Cardiac muscle cell (in vitro differentiated cells and primary cell): ENCODE data around the gene GLRB. TPM values are rescaled to one million over a fixed set of nuclear protein-coding genes. Genes with fewer than 3 reads are reported as not detected.
A peak's percentile ranks its signal among the peaks of the same experiment; 100 is the strongest.

Experiments
- DNase-seq, 2 donors: peaks; one replicate each; pipeline versions ENCODE4 v3.0.0 to v3.0.0-alpha.2; 2010 to 2017; ENCODE audit warnings: low read depth in 1 of 2, low spot score in 1 of 2
- H3K27ac ChIP-seq: fragments of 200-600 bp; sonication (generic); 2 replicates; pipeline ENCODE4 v1.5.1; 2016
- H3K27me3 ChIP-seq: fragments of 200-600 bp; sonication (generic); 2 replicates; pipeline ENCODE4 v1.6.0; 2016; ENCODE audit warnings: control low read depth
- H3K36me3 ChIP-seq: fragments of 200-600 bp; sonication (generic); 2 replicates; pipeline ENCODE4 v1.5.1; 2016; ENCODE audit warnings: control low read depth
- H3K4me1 ChIP-seq: fragments of 200-600 bp; sonication (generic); 2 replicates; pipeline ENCODE4 v1.8.1; 2017; ENCODE audit warnings: low read depth, mild to moderate bottlenecking, mixed run types
- H3K4me3 ChIP-seq: fragments of 200-600 bp; sonication (generic); 2 replicates; pipeline ENCODE4 v1.5.1; 2016; ENCODE audit warnings: mild to moderate bottlenecking
- H3K9me3 ChIP-seq: fragments of 200-600 bp; sonication (generic); 2 replicates; pipeline ENCODE4 v1.5.1; 2017; ENCODE audit warnings: low read depth, mild to moderate bottlenecking, control low read depth
- polyA plus RNA-seq: library from polyadenylated mRNA; unstranded; fragments of >200 nt; fragmentation: Nextera tagmentation; extraction: Ambion mirVana; gene quantifications from 2 replicates; pipeline ENCODE4 v1.2.1, GENCODE V29; 2016
- total RNA-seq: library from RNA; depleted of rRNA; stranded (reverse); fragments of >200 nt; gene quantifications from 2 replicates; pipeline ENCODE4 v1.2.3, GENCODE V29; 2016
- TF ChIP-seq, protein P1 (sequence below): IDR thresholded peaks from 2 replicates; pipeline ENCODE4 v1.5.1; 2012; ENCODE audit warnings: low read depth, mild to moderate bottlenecking, low read length

Gene GLRB
- 2.5 and 2.6 TPM in 2 replicates for total RNA-seq
- 0.75 and 2.6 TPM in 2 replicates for polyA plus RNA-seq

DNA sequence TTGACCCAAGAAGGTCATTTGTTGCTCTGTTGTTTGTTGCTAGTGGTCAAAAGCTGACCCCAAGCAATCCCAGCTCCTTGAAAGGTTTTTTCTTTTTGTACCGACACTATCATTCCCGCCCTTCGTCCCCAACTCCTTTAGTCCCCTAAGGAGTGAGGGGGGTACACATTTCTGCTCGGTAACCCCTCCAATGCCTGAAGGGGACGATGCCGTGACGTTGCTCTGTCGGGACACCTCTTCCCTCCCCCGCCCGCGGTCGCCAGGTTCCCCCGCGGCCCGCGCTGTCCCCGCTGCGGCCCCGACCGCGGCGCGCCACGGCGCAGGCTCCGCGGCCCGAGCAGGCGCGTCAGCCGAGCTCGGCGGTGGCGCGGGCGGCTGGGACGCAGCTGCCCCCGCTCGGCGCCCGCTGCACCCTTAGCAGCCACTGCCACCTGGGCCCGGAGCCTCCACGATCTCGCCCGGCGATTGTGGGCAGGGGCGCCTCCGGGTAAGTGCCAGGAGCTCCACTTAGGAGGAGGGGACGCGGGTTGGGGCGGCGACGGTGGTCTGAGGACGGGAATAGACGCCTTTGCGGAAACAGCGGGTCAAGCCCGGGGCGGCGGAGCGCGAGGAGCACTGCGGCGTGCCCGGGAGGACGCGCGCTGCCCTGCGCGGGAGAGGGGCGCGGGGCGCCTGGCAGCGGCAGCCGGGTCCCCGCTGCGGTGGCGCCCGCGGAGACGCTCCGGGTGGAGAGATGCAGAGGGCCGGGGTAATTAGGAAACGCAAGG, at the start of gene GLRB:
Gene GLRB (plus strand): TSS at position 340 of the 767 bp plus-strand sequence. CDS start 1,875 bp downstream, outside the sequence.
- TF ChIP-seq, protein P1, sequence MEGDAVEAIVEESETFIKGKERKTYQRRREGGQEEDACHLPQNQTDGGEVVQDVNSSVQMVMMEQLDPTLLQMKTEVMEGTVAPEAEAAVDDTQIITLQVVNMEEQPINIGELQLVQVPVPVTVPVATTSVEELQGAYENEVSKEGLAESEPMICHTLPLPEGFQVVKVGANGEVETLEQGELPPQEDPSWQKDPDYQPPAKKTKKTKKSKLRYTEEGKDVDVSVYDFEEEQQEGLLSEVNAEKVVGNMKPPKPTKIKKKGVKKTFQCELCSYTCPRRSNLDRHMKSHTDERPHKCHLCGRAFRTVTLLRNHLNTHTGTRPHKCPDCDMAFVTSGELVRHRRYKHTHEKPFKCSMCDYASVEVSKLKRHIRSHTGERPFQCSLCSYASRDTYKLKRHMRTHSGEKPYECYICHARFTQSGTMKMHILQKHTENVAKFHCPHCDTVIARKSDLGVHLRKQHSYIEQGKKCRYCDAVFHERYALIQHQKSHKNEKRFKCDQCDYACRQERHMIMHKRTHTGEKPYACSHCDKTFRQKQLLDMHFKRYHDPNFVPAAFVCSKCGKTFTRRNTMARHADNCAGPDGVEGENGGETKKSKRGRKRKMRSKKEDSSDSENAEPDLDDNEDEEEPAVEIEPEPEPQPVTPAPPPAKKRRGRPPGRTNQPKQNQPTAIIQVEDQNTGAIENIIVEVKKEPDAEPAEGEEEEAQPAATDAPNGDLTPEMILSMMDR: no peak
- H3K27ac ChIP-seq: no peak within 1 kb of the TSS
- no peaks in the 10 kb centered on the region for H3K4me1 ChIP-seq
- H3K36me3 ChIP-seq: no peaks in the 10 kb centered on the region
- H3K4me3 ChIP-seq: peak within 1 kb of the TSS; percentile 83
- peaks cover 67% of the 10 kb centered on the region for H3K27me3 ChIP-seq
- no peaks in the 10 kb centered on the region for H3K9me3 ChIP-seq
- peak; percentile 30 to 56 for DNase-seq

DNA sequence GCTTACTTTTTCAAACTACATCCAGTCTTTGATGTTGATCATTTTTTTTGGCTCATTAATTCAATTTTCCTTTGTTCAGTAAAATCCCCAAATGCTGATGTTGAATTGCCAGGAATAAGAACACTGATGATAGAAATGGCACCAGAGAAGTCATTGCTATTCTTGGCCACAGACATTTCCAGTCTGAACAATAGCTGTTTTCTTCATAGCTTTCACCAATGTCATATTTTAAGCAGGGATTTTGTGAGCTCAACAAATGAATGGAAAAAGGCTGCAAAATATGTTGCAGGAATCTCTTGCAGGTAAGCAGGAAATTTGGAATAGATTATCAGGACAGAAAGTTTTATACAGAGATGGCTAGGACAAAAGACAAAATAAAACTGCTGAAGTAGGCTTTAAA, 40.5 kb upstream of the GLRB start:
- H3K4me1 ChIP-seq: no peaks in the 10 kb centered on the region
- no peak overlapping the region for H3K4me3 ChIP-seq
- no peak overlapping the region for H3K27ac ChIP-seq
- TF ChIP-seq, protein P1: no peak
- no peaks in the 10 kb centered on the region for H3K9me3 ChIP-seq
- H3K36me3 ChIP-seq: no peaks in the 10 kb centered on the region
- H3K27me3 ChIP-seq: peaks cover 5% of the 10 kb centered on the region
- no peak for DNase-seq

DNA sequence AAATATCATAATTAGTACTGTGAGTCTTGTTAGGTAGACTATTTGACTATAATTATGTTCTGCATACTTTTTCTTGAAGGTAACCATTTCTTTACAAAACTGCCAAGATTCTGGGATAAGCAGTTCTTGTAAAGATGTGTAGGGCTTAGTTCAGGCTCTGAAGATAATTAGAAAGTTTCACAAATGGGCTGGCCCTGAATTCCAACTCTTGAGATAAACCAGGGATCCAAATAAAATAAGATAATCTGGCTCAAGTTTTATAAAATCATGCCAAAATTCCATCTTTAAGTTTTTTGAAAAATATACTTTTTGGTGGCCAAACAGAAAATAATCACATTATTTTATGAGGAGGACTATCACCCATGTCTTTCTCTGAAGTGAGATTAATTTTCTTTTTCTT, 35.5 kb upstream of the GLRB start:
- peaks cover 7% of the 10 kb centered on the region for H3K27me3 ChIP-seq
- no peaks in the 10 kb centered on the region for H3K36me3 ChIP-seq
- H3K27ac ChIP-seq: no peak overlapping the region
- peaks cover 7% of the 10 kb centered on the region for H3K4me1 ChIP-seq
- no peak for DNase-seq
- H3K9me3 ChIP-seq: no peaks in the 10 kb centered on the region
- H3K4me3 ChIP-seq: no peak overlapping the region
- TF ChIP-seq, protein P1: no peak

DNA sequence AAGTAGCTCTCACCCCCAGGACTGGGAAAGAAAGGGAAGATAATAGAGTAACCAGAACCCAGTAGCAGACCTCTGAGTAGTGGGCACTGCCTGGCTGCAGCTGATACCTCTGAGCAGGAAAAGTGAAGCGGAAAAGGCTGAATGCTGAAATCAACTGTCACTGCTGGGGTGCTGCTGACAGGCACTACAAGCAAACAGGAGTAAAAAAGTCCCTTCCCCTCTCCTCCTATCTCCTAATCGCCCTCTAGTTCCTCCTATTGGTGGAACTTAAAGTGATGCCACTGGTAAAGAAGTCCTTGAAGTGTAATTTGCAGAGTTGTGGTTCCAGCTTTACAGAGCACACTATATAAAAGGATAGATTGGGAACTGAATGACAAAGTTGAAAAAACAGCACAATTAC, 32.8 kb upstream of the GLRB start:
- TF ChIP-seq, protein P1: peak; percentile 14
- DNase-seq: peak; percentile 43 to 59
- Histone ChIP-seq H3K36me3 (no peaks in the 10 kb centered on the region), H3K4me1 (peaks cover 7% of the 10 kb centered on the region), H3K9me3 (no peaks in the 10 kb centered on the region), H3K4me3 (no peak overlapping the region), H3K27ac (no peak overlapping the region), H3K27me3 (peaks cover 7% of the 10 kb centered on the region)

DNA sequence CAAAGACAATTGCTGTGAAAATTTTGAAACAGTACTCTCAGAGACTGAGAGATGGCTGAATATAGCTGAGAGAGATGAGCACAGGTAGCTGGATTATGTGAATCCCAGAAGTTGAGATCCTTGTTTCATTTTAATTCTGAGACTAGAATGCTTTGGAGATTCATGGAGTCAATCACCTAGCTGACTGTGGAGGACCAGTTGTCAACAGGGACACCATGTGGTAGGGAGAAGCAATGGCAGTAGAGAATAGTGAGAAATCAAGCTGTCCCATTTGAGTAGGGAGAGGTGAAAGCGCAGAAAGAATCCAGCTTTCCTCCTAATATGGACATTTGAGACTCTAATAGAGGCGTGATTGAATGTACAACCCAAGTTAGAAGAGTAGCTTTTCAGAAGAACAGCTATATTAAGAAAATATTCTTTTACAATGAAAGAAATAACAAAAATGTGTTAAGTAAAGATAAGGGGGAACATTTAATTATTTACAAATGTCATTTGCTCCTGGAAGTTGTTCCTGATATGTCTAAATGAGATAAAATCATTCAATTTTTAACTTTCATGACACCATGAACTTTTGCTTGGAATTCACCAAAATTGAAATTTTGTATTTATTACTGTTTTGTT, 30.3 kb upstream of the GLRB start:
- Histone ChIP-seq H3K27me3 (peaks cover 3% of the 10 kb centered on the region), H3K4me3 (no peak overlapping the region), H3K27ac (no peak overlapping the region), H3K4me1 (peaks cover 7% of the 10 kb centered on the region), H3K36me3 (no peaks in the 10 kb centered on the region), H3K9me3 (no peaks in the 10 kb centered on the region)
- TF ChIP-seq, protein P1: peak; percentile 92
- DNase-seq: peak; percentile 63 to 83
